HEK293 (cell line): ENCODE measurements around the gene TMEM255A.

Experiments used
- CTCF ChIP-seq: fragments of 450-650 bp; formaldehyde crosslinking; IDR thresholded peaks from 2 replicates; pipeline ENCODE4 v1.5.1; 2016; ENCODE audit warnings: missing biosample characterization, missing genetic modification characterization
- ZNF639 ChIP-seq: fragments of 450-650 bp; formaldehyde crosslinking; IDR thresholded peaks from 2 replicates; pipeline ENCODE4 v1.5.1; 2016; ENCODE audit warnings: missing biosample characterization, missing genetic modification characterization

GRCh38 chrX:120302434-120302833, 8.8 kb downstream of the TMEM255A start:
- TF ChIP-seq CTCF (no peak), ZNF639 (tag by site-specific recombination) (no peak)
